ENCODE results near the gene RNF183. TPM values are rescaled to one million over a fixed set of nuclear protein-coding genes. Genes with fewer than 3 reads are reported as not detected.
A peak's percentile ranks its signal among the peaks of the same experiment; 100 is the strongest.

Gene RNF183
- total and polyA plus RNA-seq, 2 donors (not counting 1 experiment from before 2014, with no cell fraction given) = not detected

DNA sequence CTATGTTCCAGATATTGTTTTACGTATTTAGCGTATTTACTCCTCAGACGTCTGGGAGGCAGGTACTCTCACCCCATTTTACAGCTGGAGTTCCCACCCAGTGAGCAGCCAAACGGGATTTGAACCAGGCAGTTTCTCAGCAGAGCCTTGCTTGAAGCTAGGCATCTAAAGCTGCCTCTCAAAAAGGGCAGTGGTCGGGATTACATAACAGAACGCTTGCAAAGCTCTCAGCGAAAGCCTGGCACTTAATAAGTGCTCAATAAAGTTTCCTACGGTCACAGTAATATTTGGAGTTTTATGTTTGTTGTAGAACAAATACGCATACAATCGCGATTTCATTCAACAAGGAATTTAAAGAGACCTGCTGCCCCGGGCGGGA is 45.9 kb upstream of the RNF183 start:
- Histone ChIP-seq H3K4me2 (ENCODE audit: extremely low read depth, insufficient read depth, low read length) (no peak overlapping the region), H4K20me1 (ENCODE audit: control insufficient read depth, extremely low read depth, insufficient read depth, low read length) (no peaks in the 10 kb centered on the region), H3K36me3 (ENCODE audit: control insufficient read depth, insufficient read depth, low read length) (no peaks in the 10 kb centered on the region), H3K4me3 (replicated peaks in 1 of 4; ENCODE audit: control extremely low read depth in 1 of 4, insufficient read depth in 1 of 4, low read depth in 3 of 4, low read length in 4 of 4) (no peak overlapping the region), H3K9ac (ENCODE audit: insufficient read depth, low read length) (no peak overlapping the region), H3K27me3 (ENCODE audit: control insufficient read depth, insufficient read depth, low read length) (peaks cover 30% of the 10 kb centered on the region), H3K9me3 (ENCODE audit: control insufficient read depth, insufficient read depth, low read depth, low read length) (no peaks in the 10 kb centered on the region), H3K4me1 (ENCODE audit: control insufficient read depth, extremely low read depth, insufficient read depth, low read length) (no peaks in the 10 kb centered on the region), H3K27ac (ENCODE audit: insufficient read depth, low read length) (no peak overlapping the region), H2AFZ (ENCODE audit: low read length) (no peak overlapping the region), H3K79me2 (ENCODE audit: control insufficient read depth, insufficient read depth, low read length) (no peaks in the 10 kb centered on the region)
- TF ChIP-seq EZH2 (IDR thresholded peaks at IDR 0.05; ENCODE audit: low read length, missing control alignments) (peak; percentile 64), CTCF (conservative IDR thresholded peaks at IDR 0.05 in 1 of 2, IDR thresholded peaks at IDR 0.05 in 1 of 2; ENCODE audit: low read depth in 1 of 2, low read length in 2 of 2) (no peak)
- no peak for DNase-seq (ENCODE audit: low read depth in 2 of 2)

GRCh38 chr9:113348437-113348836 is 45.3 kb upstream of the RNF183 start:
- H3K4me1 ChIP-seq (ENCODE audit: control insufficient read depth, extremely low read depth, insufficient read depth, low read length) = no peaks in the 10 kb centered on the region
- H2AFZ ChIP-seq (ENCODE audit: low read length) = no peak overlapping the region
- TF ChIP-seq CTCF (conservative IDR thresholded peaks at IDR 0.05 in 1 of 2, IDR thresholded peaks at IDR 0.05 in 1 of 2; ENCODE audit: low read depth in 1 of 2, low read length in 2 of 2) (no peak), EZH2 (IDR thresholded peaks at IDR 0.05; ENCODE audit: low read length, missing control alignments) (no peak)
- H3K9ac ChIP-seq (ENCODE audit: insufficient read depth, low read length) = no peak overlapping the region
- H3K9me3 ChIP-seq (ENCODE audit: control insufficient read depth, insufficient read depth, low read depth, low read length) = no peaks in the 10 kb centered on the region
- DNase-seq (ENCODE audit: low read depth in 2 of 2) = no peak
- no peaks in the 10 kb centered on the region for H4K20me1 ChIP-seq (ENCODE audit: control insufficient read depth, extremely low read depth, insufficient read depth, low read length)
- peaks cover 26% of the 10 kb centered on the region for H3K27me3 ChIP-seq (ENCODE audit: control insufficient read depth, insufficient read depth, low read length)
- no peak overlapping the region for H3K4me3 ChIP-seq (replicated peaks in 1 of 4; ENCODE audit: control extremely low read depth in 1 of 4, insufficient read depth in 1 of 4, low read depth in 3 of 4, low read length in 4 of 4)
- H3K79me2 ChIP-seq (ENCODE audit: control insufficient read depth, insufficient read depth, low read length) = no peaks in the 10 kb centered on the region
- H3K4me2 ChIP-seq (ENCODE audit: extremely low read depth, insufficient read depth, low read length) = no peak overlapping the region
- H3K36me3 ChIP-seq (ENCODE audit: control insufficient read depth, insufficient read depth, low read length) = no peaks in the 10 kb centered on the region
- no peak overlapping the region for H3K27ac ChIP-seq (ENCODE audit: insufficient read depth, low read length)

GRCh38 chr9:113345671-113346070 is 42.5 kb upstream of the RNF183 start:
- Histone ChIP-seq H3K4me1 (ENCODE audit: control insufficient read depth, extremely low read depth, insufficient read depth, low read length) (no peaks in the 10 kb centered on the region), H3K4me3 (replicated peaks in 1 of 4; ENCODE audit: control extremely low read depth in 1 of 4, insufficient read depth in 1 of 4, low read depth in 3 of 4, low read length in 4 of 4) (no peak overlapping the region), H3K36me3 (ENCODE audit: control insufficient read depth, insufficient read depth, low read length) (no peaks in the 10 kb centered on the region), H3K27me3 (ENCODE audit: control insufficient read depth, insufficient read depth, low read length) (peaks cover 14% of the 10 kb centered on the region), H3K4me2 (ENCODE audit: extremely low read depth, insufficient read depth, low read length) (no peak overlapping the region), H3K79me2 (ENCODE audit: control insufficient read depth, insufficient read depth, low read length) (no peaks in the 10 kb centered on the region), H3K27ac (ENCODE audit: insufficient read depth, low read length) (no peak overlapping the region), H2AFZ (ENCODE audit: low read length) (no peak overlapping the region), H3K9ac (ENCODE audit: insufficient read depth, low read length) (no peak overlapping the region), H3K9me3 (ENCODE audit: control insufficient read depth, insufficient read depth, low read depth, low read length) (no peaks in the 10 kb centered on the region), H4K20me1 (ENCODE audit: control insufficient read depth, extremely low read depth, insufficient read depth, low read length) (no peaks in the 10 kb centered on the region)
- DNase-seq (ENCODE audit: low read depth in 2 of 2) = no peak
- no peak for TF ChIP-seq CTCF (conservative IDR thresholded peaks at IDR 0.05 in 1 of 2, IDR thresholded peaks at IDR 0.05 in 1 of 2; ENCODE audit: low read depth in 1 of 2, low read length in 2 of 2)
- no peak for TF ChIP-seq EZH2 (IDR thresholded peaks at IDR 0.05; ENCODE audit: low read length, missing control alignments)
